DOHH2 (cell line): ENCODE results near the gene SOBP.

Experiments used
- EZH2phosphoT487 ChIP-seq: fragments of 200-600 bp; sonication (generic); IDR thresholded peaks from 2 replicates; pipeline ENCODE4 v1.6.1; 2017; ENCODE audit warnings: borderline replicate concordance, mild to moderate bottlenecking, antibody characterized with exemption, low read length, moderate library complexity, mixed read lengths
- TF ChIP-seq, protein P1 (sequence below): fragments of 200-600 bp; sonication (generic); IDR thresholded peaks from one replicate; pipeline ENCODE4 v1.5.1; 2014; ENCODE audit warnings: antibody characterized with exemption, mild to moderate bottlenecking, low read depth, low read length; ENCODE audit not compliant: poor library complexity, severe bottlenecking

DNA sequence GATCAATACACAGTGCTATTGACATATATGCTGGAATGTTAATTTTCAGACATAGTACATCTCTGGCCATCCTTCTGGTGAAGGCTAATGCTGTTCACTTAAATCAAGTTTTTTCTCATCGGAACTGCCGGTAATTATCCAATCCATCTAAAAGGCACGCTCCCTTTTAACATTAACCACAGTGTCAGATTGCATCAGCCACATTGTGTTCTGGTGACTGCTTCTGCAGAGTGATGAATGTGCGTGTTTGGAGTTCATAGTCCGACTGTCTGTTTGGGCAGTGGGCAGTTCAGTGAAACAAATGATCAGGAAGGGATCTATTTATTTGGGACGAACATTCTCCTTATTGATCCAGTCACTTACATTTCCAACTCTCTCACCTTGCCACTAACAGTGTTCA lies 49.5 kb downstream of the SOBP start:
- TF ChIP-seq, protein P1, sequence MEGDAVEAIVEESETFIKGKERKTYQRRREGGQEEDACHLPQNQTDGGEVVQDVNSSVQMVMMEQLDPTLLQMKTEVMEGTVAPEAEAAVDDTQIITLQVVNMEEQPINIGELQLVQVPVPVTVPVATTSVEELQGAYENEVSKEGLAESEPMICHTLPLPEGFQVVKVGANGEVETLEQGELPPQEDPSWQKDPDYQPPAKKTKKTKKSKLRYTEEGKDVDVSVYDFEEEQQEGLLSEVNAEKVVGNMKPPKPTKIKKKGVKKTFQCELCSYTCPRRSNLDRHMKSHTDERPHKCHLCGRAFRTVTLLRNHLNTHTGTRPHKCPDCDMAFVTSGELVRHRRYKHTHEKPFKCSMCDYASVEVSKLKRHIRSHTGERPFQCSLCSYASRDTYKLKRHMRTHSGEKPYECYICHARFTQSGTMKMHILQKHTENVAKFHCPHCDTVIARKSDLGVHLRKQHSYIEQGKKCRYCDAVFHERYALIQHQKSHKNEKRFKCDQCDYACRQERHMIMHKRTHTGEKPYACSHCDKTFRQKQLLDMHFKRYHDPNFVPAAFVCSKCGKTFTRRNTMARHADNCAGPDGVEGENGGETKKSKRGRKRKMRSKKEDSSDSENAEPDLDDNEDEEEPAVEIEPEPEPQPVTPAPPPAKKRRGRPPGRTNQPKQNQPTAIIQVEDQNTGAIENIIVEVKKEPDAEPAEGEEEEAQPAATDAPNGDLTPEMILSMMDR = no peak
- TF ChIP-seq EZH2phosphoT487 = no peak
